ENCODE measurements around the gene NRIP1. TPM values are rescaled to one million over a fixed set of nuclear protein-coding genes. Genes with fewer than 3 reads are reported as not detected.

NRIP1 gene
- total and polyA plus RNA-seq, 2 donors from 2014 or later = 7.4 to 60.4 TPM

- TF ChIP-seq, protein P1, sequence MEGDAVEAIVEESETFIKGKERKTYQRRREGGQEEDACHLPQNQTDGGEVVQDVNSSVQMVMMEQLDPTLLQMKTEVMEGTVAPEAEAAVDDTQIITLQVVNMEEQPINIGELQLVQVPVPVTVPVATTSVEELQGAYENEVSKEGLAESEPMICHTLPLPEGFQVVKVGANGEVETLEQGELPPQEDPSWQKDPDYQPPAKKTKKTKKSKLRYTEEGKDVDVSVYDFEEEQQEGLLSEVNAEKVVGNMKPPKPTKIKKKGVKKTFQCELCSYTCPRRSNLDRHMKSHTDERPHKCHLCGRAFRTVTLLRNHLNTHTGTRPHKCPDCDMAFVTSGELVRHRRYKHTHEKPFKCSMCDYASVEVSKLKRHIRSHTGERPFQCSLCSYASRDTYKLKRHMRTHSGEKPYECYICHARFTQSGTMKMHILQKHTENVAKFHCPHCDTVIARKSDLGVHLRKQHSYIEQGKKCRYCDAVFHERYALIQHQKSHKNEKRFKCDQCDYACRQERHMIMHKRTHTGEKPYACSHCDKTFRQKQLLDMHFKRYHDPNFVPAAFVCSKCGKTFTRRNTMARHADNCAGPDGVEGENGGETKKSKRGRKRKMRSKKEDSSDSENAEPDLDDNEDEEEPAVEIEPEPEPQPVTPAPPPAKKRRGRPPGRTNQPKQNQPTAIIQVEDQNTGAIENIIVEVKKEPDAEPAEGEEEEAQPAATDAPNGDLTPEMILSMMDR (IDR thresholded peaks at IDR 0.05; ENCODE audit: borderline replicate concordance, extremely low read depth, insufficient read depth) = no peak
- no peaks in the 10 kb centered on the region for H3K4me1 ChIP-seq (ENCODE audit: control insufficient read depth in 2 of 3, insufficient read depth in 2 of 3, low read depth in 1 of 3, low read length in 3 of 3)
- DNase-seq (no peak), FAIRE-seq (no peak)
- no peaks in the 10 kb centered on the region for H3K9me3 ChIP-seq (ENCODE audit: control insufficient read depth in 2 of 3, insufficient read depth in 1 of 3, low read length in 3 of 3)
- no peak overlapping the region for H3K27ac ChIP-seq (ENCODE audit: low read depth in 2 of 2, low read length in 2 of 2)
- H3K27me3 ChIP-seq (ENCODE audit: control insufficient read depth, insufficient read depth, low read length) = no peaks in the 10 kb centered on the region
- intact Hi-C loops (cut with DNase I) = no loop called here
- H3K9ac ChIP-seq (ENCODE audit: low read length in 3 of 3) = no peak overlapping the region
- H3K36me3 ChIP-seq (ENCODE audit: control insufficient read depth in 2 of 3, insufficient read depth in 3 of 3, low read length in 3 of 3) = no peaks in the 10 kb centered on the region
- no peak overlapping the region for H3K4me3 ChIP-seq (ENCODE audit: low read length in 3 of 3)
Measured at GRCh38 chr21:14923468-14923867, 141.3 kb downstream of the NRIP1 start.

DNA sequence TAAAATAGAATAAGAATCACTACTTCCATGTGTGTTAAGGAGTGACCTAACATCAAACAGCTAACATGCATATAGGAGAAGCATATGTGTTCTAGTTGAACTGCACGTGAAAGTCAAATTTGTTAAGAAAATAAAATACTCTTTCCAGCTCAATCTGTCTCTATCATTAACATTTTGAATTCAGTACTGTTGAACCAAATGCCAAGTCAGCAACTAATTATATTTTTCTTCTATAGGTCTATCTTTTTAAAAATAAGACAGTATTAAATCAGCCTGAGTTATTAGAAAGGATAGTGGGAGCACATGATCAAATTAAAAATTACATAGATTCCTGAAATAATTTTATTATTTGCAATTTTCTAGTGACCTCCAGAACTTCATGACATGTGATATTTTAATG lies 141.8 kb downstream of the NRIP1 start:
- DNase-seq = no peak
- Histone ChIP-seq H3K9me3 (ENCODE audit: control insufficient read depth in 2 of 3, insufficient read depth in 1 of 3, low read length in 3 of 3) (no peaks in the 10 kb centered on the region), H3K27me3 (ENCODE audit: control insufficient read depth, insufficient read depth, low read length) (no peaks in the 10 kb centered on the region), H3K4me1 (ENCODE audit: control insufficient read depth in 2 of 3, insufficient read depth in 2 of 3, low read depth in 1 of 3, low read length in 3 of 3) (no peaks in the 10 kb centered on the region), H3K27ac (ENCODE audit: low read depth in 2 of 2, low read length in 2 of 2) (no peak overlapping the region), H3K4me3 (ENCODE audit: low read length in 3 of 3) (no peak overlapping the region), H3K9ac (ENCODE audit: low read length in 3 of 3) (no peak overlapping the region), H3K36me3 (ENCODE audit: control insufficient read depth in 2 of 3, insufficient read depth in 3 of 3, low read length in 3 of 3) (no peaks in the 10 kb centered on the region)
- intact Hi-C loops (cut with DNase I) = no loop called here
- no peak for FAIRE-seq
- TF ChIP-seq, protein P1 (IDR thresholded peaks at IDR 0.05; ENCODE audit: borderline replicate concordance, extremely low read depth, insufficient read depth) = no peak

DNA sequence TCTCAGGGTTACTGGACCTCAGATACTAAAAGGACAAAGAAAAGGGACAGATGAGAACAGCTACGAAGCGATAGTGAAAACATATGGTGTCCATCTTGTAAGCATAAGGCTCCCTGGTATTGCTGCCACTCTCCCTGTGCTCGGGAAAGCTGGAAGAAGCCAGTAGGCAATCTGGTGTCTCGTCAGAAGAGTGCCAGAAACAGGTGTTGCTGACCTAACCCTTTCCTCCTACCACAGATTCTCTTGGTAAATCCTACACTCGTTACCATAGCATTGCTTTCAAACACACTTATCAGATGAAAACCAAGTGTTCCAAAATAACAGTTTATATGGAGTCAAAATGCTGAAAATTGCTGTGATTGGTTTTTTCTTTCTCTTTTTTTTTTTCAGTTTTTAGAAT lies 146.3 kb downstream of the NRIP1 start:
- H3K4me1 ChIP-seq (ENCODE audit: control insufficient read depth in 2 of 3, insufficient read depth in 2 of 3, low read depth in 1 of 3, low read length in 3 of 3) = peaks cover 0 to 5% (median 5%) of the 10 kb centered on the region in 3 donors
- no peak for FAIRE-seq
- no peaks in the 10 kb centered on the region for H3K9me3 ChIP-seq (ENCODE audit: control insufficient read depth in 2 of 3, insufficient read depth in 1 of 3, low read length in 3 of 3)
- no peaks in the 10 kb centered on the region for H3K36me3 ChIP-seq (ENCODE audit: control insufficient read depth in 2 of 3, insufficient read depth in 3 of 3, low read length in 3 of 3)
- H3K9ac ChIP-seq (ENCODE audit: low read length in 3 of 3) = no peak overlapping the region
- DNase-seq = no peak
- H3K27me3 ChIP-seq (ENCODE audit: control insufficient read depth, insufficient read depth, low read length) = no peaks in the 10 kb centered on the region
- no peak overlapping the region for H3K4me3 ChIP-seq (ENCODE audit: low read length in 3 of 3)
- TF ChIP-seq, protein P1 (IDR thresholded peaks at IDR 0.05; ENCODE audit: borderline replicate concordance, extremely low read depth, insufficient read depth) = no peak
- no peak overlapping the region for H3K27ac ChIP-seq (ENCODE audit: low read depth in 2 of 2, low read length in 2 of 2)
- intact Hi-C loops (cut with DNase I) = no loop called here

DNA sequence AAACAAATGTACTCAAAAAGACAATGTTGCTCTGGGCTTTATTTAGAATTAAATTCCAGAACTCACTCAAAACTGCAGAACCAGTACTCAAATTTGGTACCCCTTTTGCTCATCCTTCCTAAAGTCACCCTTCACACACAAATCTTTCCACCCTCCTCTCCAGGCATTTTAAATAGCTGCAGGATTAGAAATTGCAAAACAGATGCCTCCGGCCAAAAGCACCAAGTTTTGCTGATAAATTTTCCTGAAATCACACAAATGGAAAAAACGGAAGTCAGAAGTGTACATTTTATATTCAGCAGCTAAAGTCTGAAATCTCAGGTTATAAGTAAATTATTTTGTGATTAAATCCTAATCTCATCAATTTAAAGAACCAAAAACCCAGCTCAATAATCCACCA lies 147.0 kb downstream of the NRIP1 start:
- no peak overlapping the region for H3K9ac ChIP-seq (ENCODE audit: low read length in 3 of 3)
- no peak overlapping the region for H3K4me3 ChIP-seq (ENCODE audit: low read length in 3 of 3)
- DNase-seq (no peak), FAIRE-seq (no peak)
- H3K27ac ChIP-seq (ENCODE audit: low read depth in 2 of 2, low read length in 2 of 2) = no peak overlapping the region
- peaks cover 0 to 5% (median 5%) of the 10 kb centered on the region in 3 donors for H3K4me1 ChIP-seq (ENCODE audit: control insufficient read depth in 2 of 3, insufficient read depth in 2 of 3, low read depth in 1 of 3, low read length in 3 of 3)
- no peaks in the 10 kb centered on the region for H3K36me3 ChIP-seq (ENCODE audit: control insufficient read depth in 2 of 3, insufficient read depth in 3 of 3, low read length in 3 of 3)
- no peaks in the 10 kb centered on the region for H3K9me3 ChIP-seq (ENCODE audit: control insufficient read depth in 2 of 3, insufficient read depth in 1 of 3, low read length in 3 of 3)
- intact Hi-C loops (cut with DNase I) = no loop called here
- TF ChIP-seq, protein P1 (IDR thresholded peaks at IDR 0.05; ENCODE audit: borderline replicate concordance, extremely low read depth, insufficient read depth) = no peak
- H3K27me3 ChIP-seq (ENCODE audit: control insufficient read depth, insufficient read depth, low read length) = no peaks in the 10 kb centered on the region

Measured in kidney (tissue), 14 donors.